ELR (cell line): ENCODE results near the gene THEM5.
A peak's percentile ranks its signal among the peaks of the same experiment; 100 is the strongest.

ENCODE experiments used
- DNase-seq: peaks from one replicate; pipeline ENCODE4 v3.0.0-alpha.2; 2015; ENCODE audit warnings: low read depth

THEM5 gene

GRCh38 chr1:151800830-151801229 lies 52.7 kb downstream of the THEM5 start:
- DNase-seq: no peak

GRCh38 chr1:151799179-151800022 lies 54.1 kb downstream of the THEM5 start:
- peak; percentile 56 for DNase-seq

GRCh38 chr1:151798571-151798970 lies 54.9 kb downstream of the THEM5 start:
- DNase-seq: no peak
